ENCODE data around the gene FDX2. TPM values are rescaled to one million over a fixed set of nuclear protein-coding genes. Genes with fewer than 3 reads are reported as not detected.

Gene FDX2
- total and polyA plus RNA-seq, 4 donors = 5.8 to 18.7 (median 10.0) TPM

DNA sequence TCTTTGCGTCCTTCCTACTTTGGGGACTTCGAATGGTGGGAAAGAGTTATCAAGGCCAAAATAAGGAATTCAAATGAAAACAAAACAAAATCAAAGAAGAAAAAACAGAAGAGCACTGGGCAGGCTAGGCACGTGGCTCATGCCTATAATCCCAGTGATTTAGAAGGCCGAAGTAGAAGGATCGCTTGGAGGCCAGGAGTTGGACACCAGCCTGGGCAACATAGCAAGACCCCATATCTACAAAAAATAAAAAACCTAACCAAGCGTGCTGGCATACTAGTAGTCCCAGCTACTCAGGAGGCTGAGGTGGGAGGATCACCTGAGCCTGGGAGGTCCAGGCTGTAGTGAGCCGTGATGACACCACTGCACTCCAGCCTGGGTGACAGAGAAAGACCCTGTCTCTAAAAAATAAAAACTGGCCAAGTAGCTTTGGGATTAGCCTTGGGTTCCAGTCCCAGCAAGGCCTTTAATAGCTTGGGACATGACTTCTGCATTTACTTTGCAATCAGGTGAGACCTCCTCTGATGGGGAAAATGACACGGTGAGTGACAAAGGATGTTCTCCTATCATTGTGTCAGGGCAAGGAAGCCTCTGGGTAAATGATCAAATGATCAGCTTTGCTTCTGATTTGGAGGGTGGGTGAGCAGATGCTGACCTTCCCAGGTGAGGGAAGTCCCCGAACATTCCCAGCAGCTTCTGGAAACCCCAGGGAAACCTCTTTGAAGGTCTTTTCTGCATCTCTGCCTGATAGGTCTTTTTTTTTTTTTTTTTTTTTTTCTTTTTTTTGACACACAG lies 37.8 kb downstream of the FDX2 start:
- no peak for TF ChIP-seq RXRA (IDR thresholded peaks at IDR 0.05)
- TF ChIP-seq HNF4A (conservative IDR thresholded peaks at IDR 0.05) = no peak
- no peak for TF ChIP-seq JUND (IDR thresholded peaks at IDR 0.05)
- TF ChIP-seq, protein P1, sequence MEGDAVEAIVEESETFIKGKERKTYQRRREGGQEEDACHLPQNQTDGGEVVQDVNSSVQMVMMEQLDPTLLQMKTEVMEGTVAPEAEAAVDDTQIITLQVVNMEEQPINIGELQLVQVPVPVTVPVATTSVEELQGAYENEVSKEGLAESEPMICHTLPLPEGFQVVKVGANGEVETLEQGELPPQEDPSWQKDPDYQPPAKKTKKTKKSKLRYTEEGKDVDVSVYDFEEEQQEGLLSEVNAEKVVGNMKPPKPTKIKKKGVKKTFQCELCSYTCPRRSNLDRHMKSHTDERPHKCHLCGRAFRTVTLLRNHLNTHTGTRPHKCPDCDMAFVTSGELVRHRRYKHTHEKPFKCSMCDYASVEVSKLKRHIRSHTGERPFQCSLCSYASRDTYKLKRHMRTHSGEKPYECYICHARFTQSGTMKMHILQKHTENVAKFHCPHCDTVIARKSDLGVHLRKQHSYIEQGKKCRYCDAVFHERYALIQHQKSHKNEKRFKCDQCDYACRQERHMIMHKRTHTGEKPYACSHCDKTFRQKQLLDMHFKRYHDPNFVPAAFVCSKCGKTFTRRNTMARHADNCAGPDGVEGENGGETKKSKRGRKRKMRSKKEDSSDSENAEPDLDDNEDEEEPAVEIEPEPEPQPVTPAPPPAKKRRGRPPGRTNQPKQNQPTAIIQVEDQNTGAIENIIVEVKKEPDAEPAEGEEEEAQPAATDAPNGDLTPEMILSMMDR (IDR thresholded peaks at IDR 0.05; ENCODE audit: low read depth, low read length, missing input control) = no peak
- TF ChIP-seq, protein P2, sequence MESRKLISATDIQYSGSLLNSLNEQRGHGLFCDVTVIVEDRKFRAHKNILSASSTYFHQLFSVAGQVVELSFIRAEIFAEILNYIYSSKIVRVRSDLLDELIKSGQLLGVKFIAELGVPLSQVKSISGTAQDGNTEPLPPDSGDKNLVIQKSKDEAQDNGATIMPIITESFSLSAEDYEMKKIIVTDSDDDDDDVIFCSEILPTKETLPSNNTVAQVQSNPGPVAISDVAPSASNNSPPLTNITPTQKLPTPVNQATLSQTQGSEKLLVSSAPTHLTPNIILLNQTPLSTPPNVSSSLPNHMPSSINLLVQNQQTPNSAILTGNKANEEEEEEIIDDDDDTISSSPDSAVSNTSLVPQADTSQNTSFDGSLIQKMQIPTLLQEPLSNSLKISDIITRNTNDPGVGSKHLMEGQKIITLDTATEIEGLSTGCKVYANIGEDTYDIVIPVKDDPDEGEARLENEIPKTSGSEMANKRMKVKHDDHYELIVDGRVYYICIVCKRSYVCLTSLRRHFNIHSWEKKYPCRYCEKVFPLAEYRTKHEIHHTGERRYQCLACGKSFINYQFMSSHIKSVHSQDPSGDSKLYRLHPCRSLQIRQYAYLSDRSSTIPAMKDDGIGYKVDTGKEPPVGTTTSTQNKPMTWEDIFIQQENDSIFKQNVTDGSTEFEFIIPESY (IDR thresholded peaks at IDR 0.05) = no peak
- TF ChIP-seq SP1 (IDR thresholded peaks at IDR 0.05) = no peak
- TF ChIP-seq FOXA2 (IDR thresholded peaks at IDR 0.05) = no peak
- TF ChIP-seq HNF4G (IDR thresholded peaks at IDR 0.05) = no peak
- TF ChIP-seq NR2F2 (IDR thresholded peaks at IDR 0.05) = no peak
- TF ChIP-seq, protein P3, sequence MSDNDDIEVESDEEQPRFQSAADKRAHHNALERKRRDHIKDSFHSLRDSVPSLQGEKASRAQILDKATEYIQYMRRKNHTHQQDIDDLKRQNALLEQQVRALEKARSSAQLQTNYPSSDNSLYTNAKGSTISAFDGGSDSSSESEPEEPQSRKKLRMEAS (IDR thresholded peaks at IDR 0.05) = no peak
- TF ChIP-seq, protein P4, sequence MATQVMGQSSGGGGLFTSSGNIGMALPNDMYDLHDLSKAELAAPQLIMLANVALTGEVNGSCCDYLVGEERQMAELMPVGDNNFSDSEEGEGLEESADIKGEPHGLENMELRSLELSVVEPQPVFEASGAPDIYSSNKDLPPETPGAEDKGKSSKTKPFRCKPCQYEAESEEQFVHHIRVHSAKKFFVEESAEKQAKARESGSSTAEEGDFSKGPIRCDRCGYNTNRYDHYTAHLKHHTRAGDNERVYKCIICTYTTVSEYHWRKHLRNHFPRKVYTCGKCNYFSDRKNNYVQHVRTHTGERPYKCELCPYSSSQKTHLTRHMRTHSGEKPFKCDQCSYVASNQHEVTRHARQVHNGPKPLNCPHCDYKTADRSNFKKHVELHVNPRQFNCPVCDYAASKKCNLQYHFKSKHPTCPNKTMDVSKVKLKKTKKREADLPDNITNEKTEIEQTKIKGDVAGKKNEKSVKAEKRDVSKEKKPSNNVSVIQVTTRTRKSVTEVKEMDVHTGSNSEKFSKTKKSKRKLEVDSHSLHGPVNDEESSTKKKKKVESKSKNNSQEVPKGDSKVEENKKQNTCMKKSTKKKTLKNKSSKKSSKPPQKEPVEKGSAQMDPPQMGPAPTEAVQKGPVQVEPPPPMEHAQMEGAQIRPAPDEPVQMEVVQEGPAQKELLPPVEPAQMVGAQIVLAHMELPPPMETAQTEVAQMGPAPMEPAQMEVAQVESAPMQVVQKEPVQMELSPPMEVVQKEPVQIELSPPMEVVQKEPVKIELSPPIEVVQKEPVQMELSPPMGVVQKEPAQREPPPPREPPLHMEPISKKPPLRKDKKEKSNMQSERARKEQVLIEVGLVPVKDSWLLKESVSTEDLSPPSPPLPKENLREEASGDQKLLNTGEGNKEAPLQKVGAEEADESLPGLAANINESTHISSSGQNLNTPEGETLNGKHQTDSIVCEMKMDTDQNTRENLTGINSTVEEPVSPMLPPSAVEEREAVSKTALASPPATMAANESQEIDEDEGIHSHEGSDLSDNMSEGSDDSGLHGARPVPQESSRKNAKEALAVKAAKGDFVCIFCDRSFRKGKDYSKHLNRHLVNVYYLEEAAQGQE (IDR thresholded peaks at IDR 0.05) = no peak
- TF ChIP-seq, protein P5, sequence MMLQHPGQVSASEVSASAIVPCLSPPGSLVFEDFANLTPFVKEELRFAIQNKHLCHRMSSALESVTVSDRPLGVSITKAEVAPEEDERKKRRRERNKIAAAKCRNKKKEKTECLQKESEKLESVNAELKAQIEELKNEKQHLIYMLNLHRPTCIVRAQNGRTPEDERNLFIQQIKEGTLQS (IDR thresholded peaks at IDR 0.05) = no peak
- TF ChIP-seq GABPA (IDR thresholded peaks at IDR 0.05 in 1 of 2, conservative IDR thresholded peaks at IDR 0.05 in 1 of 2) = no peak
- no peak for TF ChIP-seq TAF1 (conservative IDR thresholded peaks at IDR 0.05)
- no peak for TF ChIP-seq EGR1 (IDR thresholded peaks at IDR 0.05; ENCODE audit: low read depth in 2 of 2)
- no peak for TF ChIP-seq RAD21 (IDR thresholded peaks at IDR 0.05)
- no peak for TF ChIP-seq FOXA1 (IDR thresholded peaks at IDR 0.05)
- no peak for TF ChIP-seq YY1 (IDR thresholded peaks at IDR 0.05)
- peaks cover 7 to 52% (median 29%) of the 10 kb centered on the region in 4 donors for H3K36me3 ChIP-seq (ENCODE audit: control insufficient read depth in 4 of 4, insufficient read depth in 3 of 4, low read depth in 1 of 4, low read length in 3 of 4)
- no peak overlapping the region for H3K27ac ChIP-seq (ENCODE audit: low read depth in 1 of 2, low read length in 2 of 2)
- no peaks in the 10 kb centered on the region for H3K27me3 ChIP-seq (ENCODE audit: control insufficient read depth in 4 of 4, insufficient read depth in 4 of 4, low read length in 3 of 4)
- no peak overlapping the region for H3K4me3 ChIP-seq (ENCODE audit: low read depth in 1 of 3, low read length in 3 of 3)
- DNase-seq (ENCODE audit: low spot score) = no peak
- no peak overlapping the region for H3K9ac ChIP-seq (ENCODE audit: low read depth in 1 of 2, low read length in 2 of 2)
- WGBS = 93% methylated on average over 9 of the region's 9 CpGs
- no peaks in the 10 kb centered on the region for H3K9me3 ChIP-seq (ENCODE audit: control insufficient read depth in 4 of 4, low read length in 3 of 4)
- H3K4me1 ChIP-seq (ENCODE audit: control insufficient read depth in 4 of 4, insufficient read depth in 4 of 4, low read length in 3 of 4) = no peaks in the 10 kb centered on the region
